Neutrophil (primary cell): ENCODE measurements around the gene BMPR1B.

ENCODE experiments used
- H3K27ac ChIP-seq: fragments of 200-600 bp; sonication (generic); 2 replicates; pipeline ENCODE4 v1.5.1; 2016; ENCODE audit warnings: mild to moderate bottlenecking, moderate library complexity
- H3K27me3 ChIP-seq: fragments of 200-600 bp; sonication (generic); 2 replicates; pipeline ENCODE4 v1.6.0; 2016; ENCODE audit warnings: mild to moderate bottlenecking
- H3K36me3 ChIP-seq: fragments of 200-600 bp; sonication (generic); 2 replicates; pipeline ENCODE4 v1.5.1; 2017
- H3K4me1 ChIP-seq, 2 experiments: fragments of 200-600 bp in 1 of 2; sonication (generic) in 1 of 2; 1 replicate in 1 of 2; 2 replicates in 1 of 2; pipeline versions ENCODE4 v1.5.1 to v1.6.1; 2013 to 2016; ENCODE audit warnings: low read depth in 1 of 2, low read length in 1 of 2, mild to moderate bottlenecking in 1 of 2, moderate library complexity in 1 of 2; ENCODE audit not compliant: control insufficient read depth in 1 of 2, insufficient read depth in 1 of 2
- H3K4me3 ChIP-seq, 2 experiments: fragments of 200-600 bp in 1 of 2; sonication (generic) in 1 of 2; 1 replicate in 1 of 2; 2 replicates in 1 of 2; pipeline ENCODE4 v1.5.1; 2013 to 2016; ENCODE audit warnings: low read depth in 1 of 2, low read length in 1 of 2, mild to moderate bottlenecking in 1 of 2, moderate library complexity in 1 of 2
- H3K9me3 ChIP-seq: fragments of 200-600 bp; sonication (generic); 2 replicates; pipeline ENCODE4 v1.5.1; 2016
- TF ChIP-seq, protein P1 (sequence below): fragments of 200-600 bp; sonication (generic); IDR thresholded peaks from 2 replicates; pipeline ENCODE4 v1.5.1; 2016; ENCODE audit warnings: antibody characterized with exemption

The BMPR1B gene

DNA sequence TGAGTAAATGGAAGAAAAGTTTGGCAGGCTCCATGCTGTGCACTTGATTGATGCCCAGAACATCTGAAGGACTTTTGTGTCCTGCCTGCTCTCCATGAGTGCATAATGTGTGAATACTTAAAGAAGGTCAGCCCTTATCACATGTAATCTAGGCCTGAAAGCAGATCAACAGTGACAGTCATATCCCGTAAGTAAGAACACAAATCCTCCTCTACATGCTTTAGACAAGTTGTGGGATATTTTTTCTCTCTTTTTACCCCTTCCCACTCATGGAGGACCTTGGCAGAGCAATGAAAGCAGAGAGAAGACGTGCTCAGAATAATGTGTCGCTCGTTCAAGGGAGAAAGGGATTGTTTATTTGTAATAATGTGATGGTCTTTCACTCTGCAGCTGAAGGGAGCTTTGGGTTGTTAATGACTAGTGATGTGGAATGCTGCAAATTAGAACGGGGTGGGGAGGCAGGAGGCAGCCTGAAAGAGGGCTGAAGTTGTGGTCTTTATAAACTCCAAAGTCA, 286.6 kb downstream of the BMPR1B start:
- Histone ChIP-seq H3K36me3 (no peaks in the 10 kb centered on the region), H3K9me3 (no peaks in the 10 kb centered on the region), H3K4me1 (no peaks in the 10 kb centered on the region), H3K4me3 (no peak overlapping the region), H3K27me3 (no peaks in the 10 kb centered on the region), H3K27ac (no peak overlapping the region)
- TF ChIP-seq, protein P1, sequence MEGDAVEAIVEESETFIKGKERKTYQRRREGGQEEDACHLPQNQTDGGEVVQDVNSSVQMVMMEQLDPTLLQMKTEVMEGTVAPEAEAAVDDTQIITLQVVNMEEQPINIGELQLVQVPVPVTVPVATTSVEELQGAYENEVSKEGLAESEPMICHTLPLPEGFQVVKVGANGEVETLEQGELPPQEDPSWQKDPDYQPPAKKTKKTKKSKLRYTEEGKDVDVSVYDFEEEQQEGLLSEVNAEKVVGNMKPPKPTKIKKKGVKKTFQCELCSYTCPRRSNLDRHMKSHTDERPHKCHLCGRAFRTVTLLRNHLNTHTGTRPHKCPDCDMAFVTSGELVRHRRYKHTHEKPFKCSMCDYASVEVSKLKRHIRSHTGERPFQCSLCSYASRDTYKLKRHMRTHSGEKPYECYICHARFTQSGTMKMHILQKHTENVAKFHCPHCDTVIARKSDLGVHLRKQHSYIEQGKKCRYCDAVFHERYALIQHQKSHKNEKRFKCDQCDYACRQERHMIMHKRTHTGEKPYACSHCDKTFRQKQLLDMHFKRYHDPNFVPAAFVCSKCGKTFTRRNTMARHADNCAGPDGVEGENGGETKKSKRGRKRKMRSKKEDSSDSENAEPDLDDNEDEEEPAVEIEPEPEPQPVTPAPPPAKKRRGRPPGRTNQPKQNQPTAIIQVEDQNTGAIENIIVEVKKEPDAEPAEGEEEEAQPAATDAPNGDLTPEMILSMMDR: no peak

DNA sequence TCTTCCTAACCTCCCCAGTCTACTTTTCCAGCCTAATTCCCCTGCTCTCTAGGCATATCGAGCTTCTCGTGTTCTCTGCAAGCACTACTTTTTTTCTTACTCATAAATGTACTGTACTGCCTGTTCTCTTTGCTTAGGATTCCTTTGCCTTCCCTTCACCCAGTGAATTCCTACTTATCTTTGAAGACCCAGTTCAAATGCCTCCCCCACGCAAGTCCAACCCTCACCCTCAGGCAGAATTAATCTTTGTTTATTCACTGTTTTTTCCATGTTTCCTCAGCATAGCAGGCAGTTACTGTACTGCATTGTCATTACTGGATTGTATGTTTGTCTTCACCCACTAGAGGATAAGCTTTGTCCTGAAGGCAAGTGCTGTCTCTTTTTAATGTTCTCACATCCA, 287.7 kb downstream of the BMPR1B start:
- H3K27ac ChIP-seq: no peak overlapping the region
- no peaks in the 10 kb centered on the region for H3K27me3 ChIP-seq
- no peaks in the 10 kb centered on the region for H3K9me3 ChIP-seq
- H3K36me3 ChIP-seq: no peaks in the 10 kb centered on the region
- TF ChIP-seq, protein P1: no peak
- H3K4me3 ChIP-seq: no peak overlapping the region
- H3K4me1 ChIP-seq: no peaks in the 10 kb centered on the region

DNA sequence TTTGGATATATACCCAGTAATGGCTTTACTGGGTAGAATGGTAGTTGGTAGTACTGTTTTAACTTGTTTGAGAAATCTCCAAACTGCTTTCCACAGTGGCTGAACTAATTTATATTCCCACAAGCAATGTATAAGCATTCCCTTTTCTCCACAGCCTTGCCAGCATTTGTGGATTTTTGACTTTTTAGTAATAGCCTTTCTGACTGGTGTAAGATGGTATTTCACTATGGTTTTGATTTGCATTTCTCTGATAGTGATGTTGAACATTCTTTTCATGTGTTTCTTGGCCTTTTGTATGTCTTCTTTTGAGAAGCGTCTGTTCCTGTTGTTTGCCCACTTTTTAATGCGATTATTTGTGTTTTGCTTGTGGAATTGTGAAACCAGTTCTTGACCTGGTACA, 290.5 kb downstream of the BMPR1B start:
- Histone ChIP-seq H3K27ac (no peak overlapping the region), H3K9me3 (no peaks in the 10 kb centered on the region), H3K36me3 (no peaks in the 10 kb centered on the region), H3K4me1 (no peaks in the 10 kb centered on the region), H3K4me3 (no peak overlapping the region), H3K27me3 (no peaks in the 10 kb centered on the region)
- TF ChIP-seq, protein P1: no peak

DNA sequence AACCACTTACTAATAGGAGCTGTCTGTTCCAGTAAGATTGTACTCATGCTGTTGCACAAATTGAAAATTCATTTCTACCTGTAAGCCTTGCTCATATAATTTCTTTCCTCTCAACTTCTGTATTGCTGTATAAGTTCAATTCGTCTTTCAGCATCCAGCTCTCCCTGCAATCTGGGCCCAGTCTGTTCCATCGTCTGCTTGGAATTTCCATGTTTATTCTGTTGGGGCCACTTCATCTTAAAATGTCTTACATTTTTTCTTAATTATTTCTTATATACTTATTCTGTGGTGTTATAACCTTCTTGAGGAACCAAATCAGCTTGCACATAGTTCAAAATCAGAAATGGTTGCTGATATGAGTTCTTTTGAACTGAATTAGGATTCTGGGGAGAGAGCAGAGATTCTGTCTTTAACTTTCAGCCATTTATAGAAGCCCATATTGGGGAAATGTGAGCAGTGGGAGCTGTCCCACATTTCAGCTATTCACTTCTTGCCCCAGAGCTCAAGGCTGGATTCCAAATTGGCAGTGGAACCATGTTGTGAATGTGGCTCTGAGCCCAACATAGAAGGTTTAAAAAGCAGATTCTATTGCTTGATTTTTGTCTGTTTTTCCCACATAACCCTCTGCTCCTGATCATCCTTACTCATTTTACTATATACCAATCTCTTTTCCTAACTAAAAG, 291.9 kb downstream of the BMPR1B start:
- TF ChIP-seq, protein P1: no peak
- H3K4me1 ChIP-seq: no peaks in the 10 kb centered on the region
- H3K36me3 ChIP-seq: no peaks in the 10 kb centered on the region
- no peaks in the 10 kb centered on the region for H3K9me3 ChIP-seq
- H3K27ac ChIP-seq: no peak overlapping the region
- no peaks in the 10 kb centered on the region for H3K27me3 ChIP-seq
- H3K4me3 ChIP-seq: no peak overlapping the region

DNA sequence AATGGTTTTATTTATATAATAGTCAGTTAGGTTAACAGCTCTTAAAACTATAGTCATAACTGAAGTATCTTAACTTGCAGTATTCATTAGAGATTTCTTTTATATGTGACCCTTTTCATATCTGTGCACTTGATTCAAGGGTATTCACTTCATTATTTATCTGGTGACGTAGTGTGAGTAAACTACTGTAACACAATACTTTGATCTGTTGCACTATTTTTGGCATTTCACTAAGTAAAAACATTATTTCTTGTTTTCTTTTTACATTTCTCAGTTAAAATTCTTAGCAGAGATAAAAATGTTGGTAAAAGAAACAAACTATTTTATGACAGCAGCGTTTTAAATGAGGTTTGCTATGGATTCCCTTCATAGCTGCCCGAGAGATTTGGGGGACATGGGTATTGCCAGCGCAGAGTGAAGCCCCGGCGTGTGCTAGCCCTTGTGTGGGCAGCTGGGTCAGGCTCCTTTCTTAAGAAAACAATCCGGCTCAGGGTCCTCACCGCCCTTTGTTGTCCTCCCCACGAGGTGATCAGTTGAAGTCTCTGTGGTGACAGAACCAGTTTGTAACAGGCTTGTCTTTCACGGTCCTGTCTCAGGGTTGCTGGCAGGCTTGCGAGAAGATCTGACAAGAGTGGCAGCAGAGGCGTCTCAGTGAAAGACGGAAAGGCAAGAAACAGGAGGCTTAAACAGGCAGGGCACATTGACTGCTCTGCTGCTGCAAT, 293.4 kb downstream of the BMPR1B start:
- no peaks in the 10 kb centered on the region for H3K9me3 ChIP-seq
- TF ChIP-seq, protein P1: no peak
- no peaks in the 10 kb centered on the region for H3K4me1 ChIP-seq
- no peak overlapping the region for H3K4me3 ChIP-seq
- H3K36me3 ChIP-seq: no peaks in the 10 kb centered on the region
- no peak overlapping the region for H3K27ac ChIP-seq
- no peaks in the 10 kb centered on the region for H3K27me3 ChIP-seq
